ENCODE results near the gene SCN2A. TPM values are rescaled to one million over a fixed set of nuclear protein-coding genes. Genes with fewer than 3 reads are reported as not detected.

SCN2A gene
- polyA plus RNA-seq, 1 donor (not counting 4 experiments of a cell fraction or from before 2014, with no cell fraction given): 1.0 TPM

- FAIRE-seq: no peak
- no peaks in the 10 kb centered on the region for H3K9me1 ChIP-seq (ENCODE audit: control insufficient read depth, extremely low read depth, insufficient read depth, low read length)
- H3K36me3 ChIP-seq (ENCODE audit: control insufficient read depth in 2 of 2, extremely low read depth in 1 of 2, insufficient read depth in 2 of 2, low read length in 2 of 2): no peaks in the 10 kb centered on the region
- no peak overlapping the region for H3K4me2 ChIP-seq (ENCODE audit: control insufficient read depth, extremely low read depth, insufficient read depth, low read depth, low read length)
- no peaks in the 10 kb centered on the region for H3K9me3 ChIP-seq (ENCODE audit: control insufficient read depth, low read depth, low read length)
- H3K4me3 ChIP-seq (ENCODE audit: control insufficient read depth in 2 of 3, extremely low read depth in 1 of 3, insufficient read depth in 2 of 3, low read depth in 1 of 3, low read length in 3 of 3): no peak overlapping the region
- DNase-seq (ENCODE audit: low read depth, low spot score): no peak
- H2AFZ ChIP-seq (ENCODE audit: control insufficient read depth, low read length): no peak overlapping the region
- no peaks in the 10 kb centered on the region for H4K20me1 ChIP-seq (ENCODE audit: control insufficient read depth, extremely low read depth, insufficient read depth, low read length)
- H3K4me1 ChIP-seq (ENCODE audit: control insufficient read depth, extremely low read depth, insufficient read depth, low read length): no peaks in the 10 kb centered on the region
- H3K27ac ChIP-seq (ENCODE audit: control insufficient read depth, insufficient read depth, low read length): no peak overlapping the region
- H3K9ac ChIP-seq (ENCODE audit: control insufficient read depth, extremely low read depth, insufficient read depth, low read length): no peak overlapping the region
- H3K79me2 ChIP-seq (ENCODE audit: control insufficient read depth, insufficient read depth, low read length): no peaks in the 10 kb centered on the region
- dilution Hi-C loops (cut with MboI; ENCODE audit: extremely low pct_ligation_motif_present, low sequenced_read_pairs): no loop called here
- TF ChIP-seq EZH2 (IDR thresholded peaks at IDR 0.05; ENCODE audit: low read length) (no peak), CTCF (optimal IDR thresholded peaks at IDR 0.05 in 1 of 3, IDR thresholded peaks at IDR 0.05 in 1 of 3, conservative IDR thresholded peaks at IDR 0.05 in 1 of 3; ENCODE audit: extremely low read depth in 1 of 3, insufficient read depth in 2 of 3, low read length in 3 of 3) (no peak)
- no peaks in the 10 kb centered on the region for H3K27me3 ChIP-seq (ENCODE audit: control insufficient read depth, extremely low read depth, insufficient read depth, low read length)
These were observed 196.4 kb downstream of the SCN2A start for GRCh38 chr2:165435611-165436010.

- TF ChIP-seq EZH2 (IDR thresholded peaks at IDR 0.05; ENCODE audit: low read length): no peak
- TF ChIP-seq CTCF (optimal IDR thresholded peaks at IDR 0.05 in 1 of 3, IDR thresholded peaks at IDR 0.05 in 1 of 3, conservative IDR thresholded peaks at IDR 0.05 in 1 of 3; ENCODE audit: extremely low read depth in 1 of 3, insufficient read depth in 2 of 3, low read length in 3 of 3): no peak
- no peak for FAIRE-seq
These were observed 197.3 kb downstream of the SCN2A start for GRCh38 chr2:165436559-165436958.

More at GRCh38 chr2:165436559-165436958, 197.3 kb downstream of the SCN2A start:
- Histone ChIP-seq H3K9ac (ENCODE audit: control insufficient read depth, extremely low read depth, insufficient read depth, low read length) (no peak overlapping the region), H3K27ac (ENCODE audit: control insufficient read depth, insufficient read depth, low read length) (no peak overlapping the region), H2AFZ (ENCODE audit: control insufficient read depth, low read length) (no peak overlapping the region), H3K9me1 (ENCODE audit: control insufficient read depth, extremely low read depth, insufficient read depth, low read length) (no peaks in the 10 kb centered on the region), H3K4me2 (ENCODE audit: control insufficient read depth, extremely low read depth, insufficient read depth, low read depth, low read length) (no peak overlapping the region), H3K27me3 (ENCODE audit: control insufficient read depth, extremely low read depth, insufficient read depth, low read length) (no peaks in the 10 kb centered on the region), H3K36me3 (ENCODE audit: control insufficient read depth in 2 of 2, extremely low read depth in 1 of 2, insufficient read depth in 2 of 2, low read length in 2 of 2) (no peaks in the 10 kb centered on the region), H3K4me1 (ENCODE audit: control insufficient read depth, extremely low read depth, insufficient read depth, low read length) (no peaks in the 10 kb centered on the region), H3K4me3 (ENCODE audit: control insufficient read depth in 2 of 3, extremely low read depth in 1 of 3, insufficient read depth in 2 of 3, low read depth in 1 of 3, low read length in 3 of 3) (no peak overlapping the region), H3K9me3 (ENCODE audit: control insufficient read depth, low read depth, low read length) (no peaks in the 10 kb centered on the region), H4K20me1 (ENCODE audit: control insufficient read depth, extremely low read depth, insufficient read depth, low read length) (no peaks in the 10 kb centered on the region), H3K79me2 (ENCODE audit: control insufficient read depth, insufficient read depth, low read length) (no peaks in the 10 kb centered on the region)
- dilution Hi-C loops (cut with MboI; ENCODE audit: extremely low pct_ligation_motif_present, low sequenced_read_pairs): no loop called here
- DNase-seq (ENCODE audit: low read depth, low spot score): no peak

Data from keratinocyte (primary cell).